Measurements from ENCODE around the gene EMP3. TPM values are rescaled to one million over a fixed set of nuclear protein-coding genes. Genes with fewer than 3 reads are reported as not detected.
A peak's percentile ranks its signal among the peaks of the same experiment; 100 is the strongest.

Gene EMP3
- total RNA-seq, 1 donor from 2014 or later: 55.2 TPM

- Histone ChIP-seq H3K9me3 (no peaks in the 10 kb centered on the region), H3K4me1 (peaks cover 46% of the 10 kb centered on the region), H3K27ac (peak overlapping the region; percentile 82), H3K4me3 (peak overlapping the region; percentile 38 to 45), H3K36me3 (peaks cover 0 to 7% of the 10 kb centered on the region in 2 donors), H3K27me3 (no peaks in the 10 kb centered on the region)
- intact Hi-C loops (cut with DNase I): loop anchor here (2.0 kb wide), 1 partner anchor 13 kb away; a partner anchor contains a TSS
- TF ChIP-seq POLR2AphosphoS5 (IDR thresholded peaks at IDR 0.05; ENCODE audit: insufficient read depth in 1 of 2, low read depth in 1 of 2) (peak; percentile 20 to 64), POLR2A (IDR thresholded peaks at IDR 0.05) (no peak), CTCF (IDR thresholded peaks at IDR 0.05) (peak; percentile 50 to 78 (median 61))
- DNase-seq (ENCODE audit: extremely low spot score in 2 of 2): no peak
Observed at GRCh38 chr19:48333467-48334384, 8.4 kb downstream of the EMP3 start.

GRCh38 chr19:48338253-48338755, 13.0 kb downstream of the EMP3 start:
- Histone ChIP-seq H3K4me3 (no peak overlapping the region), H3K4me1 (peaks cover 6% of the 10 kb centered on the region), H3K9me3 (no peaks in the 10 kb centered on the region), H3K36me3 (no peaks in the 10 kb centered on the region), H3K27ac (no peak overlapping the region), H3K27me3 (no peaks in the 10 kb centered on the region)
- DNase-seq (ENCODE audit: extremely low spot score in 2 of 2): no peak
- intact Hi-C loops (cut with DNase I): no loop called here
- TF ChIP-seq POLR2A (IDR thresholded peaks at IDR 0.05): no peak
- TF ChIP-seq POLR2AphosphoS5 (IDR thresholded peaks at IDR 0.05; ENCODE audit: insufficient read depth in 1 of 2, low read depth in 1 of 2): no peak
- no peak for TF ChIP-seq CTCF (IDR thresholded peaks at IDR 0.05)

GRCh38 chr19:48338802-48339503, 13.6 kb downstream of the EMP3 start:
- no peaks in the 10 kb centered on the region for H3K4me1 ChIP-seq
- TF ChIP-seq CTCF (IDR thresholded peaks at IDR 0.05): no peak
- no peak for TF ChIP-seq POLR2AphosphoS5 (IDR thresholded peaks at IDR 0.05; ENCODE audit: insufficient read depth in 1 of 2, low read depth in 1 of 2)
- no peak for TF ChIP-seq POLR2A (IDR thresholded peaks at IDR 0.05)
- no peak overlapping the region for H3K4me3 ChIP-seq
- intact Hi-C loops (cut with DNase I): no loop called here
- no peaks in the 10 kb centered on the region for H3K9me3 ChIP-seq
- no peaks in the 10 kb centered on the region for H3K36me3 ChIP-seq
- H3K27me3 ChIP-seq: no peaks in the 10 kb centered on the region
- no peak overlapping the region for H3K27ac ChIP-seq
- DNase-seq (ENCODE audit: extremely low spot score in 2 of 2): no peak

GRCh38 chr19:48340995-48341394, 15.6 kb downstream of the EMP3 start:
- H3K27ac ChIP-seq: no peak overlapping the region
- H3K4me3 ChIP-seq: no peak overlapping the region
- H3K27me3 ChIP-seq: no peaks in the 10 kb centered on the region
- no peaks in the 10 kb centered on the region for H3K4me1 ChIP-seq
- no peak for DNase-seq (ENCODE audit: extremely low spot score in 2 of 2)
- TF ChIP-seq POLR2AphosphoS5 (IDR thresholded peaks at IDR 0.05; ENCODE audit: insufficient read depth in 1 of 2, low read depth in 1 of 2) (peak in 1 of 2 donors; percentile 43), CTCF (IDR thresholded peaks at IDR 0.05) (no peak)
- H3K9me3 ChIP-seq: no peaks in the 10 kb centered on the region
- intact Hi-C loops (cut with DNase I): no loop called here
- H3K36me3 ChIP-seq: no peaks in the 10 kb centered on the region

All from vagina (tissue), 2 donors.